Panc1 (cell line): Measurements from ENCODE around the gene MTOR. TPM values are rescaled to one million over a fixed set of nuclear protein-coding genes. Genes with fewer than 3 reads are reported as not detected.

Source experiments
- ATAC-seq: fragments of 200-7000 bp; cut with Tn5 transposase; 2 replicates; pipeline ENCODE4 v1.9.1; 2020; ENCODE audit warnings: mild to moderate bottlenecking, moderate library complexity
- BruUV-seq: library from RNA; stranded (reverse); fragments of 400-500 nt; replicated peaks from 2 replicates; lab custom pipeline; 2021; lab: Mats Ljungman, UMichigan
- CTCF ChIA-PET: fragments of 300-600 bp; sonication (Branson Sonifier 250); formaldehyde crosslinking; loops from one replicate; lab custom pipeline; 2022; ENCODE audit warnings: antibody characterized with exemption; lab: Charles Lee
- POLR2A ChIA-PET: fragments of 300-600 bp; sonication (Branson Sonifier 250); formaldehyde crosslinking; loops from one replicate; lab custom pipeline; 2022; ENCODE audit warnings: antibody characterized with exemption; lab: Charles Lee
- DNase-seq: peaks from one replicate; pipeline ENCODE4 v3.0.0-alpha.2; 2010; ENCODE audit warnings: low read depth, low spot score
- H3K27ac ChIP-seq: 2 replicates; pipeline ENCODE4 v1.5.1; 2011; ENCODE audit warnings: mild to moderate bottlenecking, low read length, inconsistent platforms
- H3K27me3 ChIP-seq: fragments of 200-500 bp; sonication (Bioruptor generic); 2 replicates; pipeline ENCODE4 v1.6.0; 2014; ENCODE audit warnings: low read length, inconsistent platforms; ENCODE audit not compliant: control insufficient read depth, insufficient read depth
- H3K36me3 ChIP-seq: fragments of 200-500 bp; sonication (Bioruptor generic); 2 replicates; pipeline ENCODE4 v1.5.1; 2014; ENCODE audit warnings: inconsistent platforms, mild to moderate bottlenecking, low read length, moderate library complexity; ENCODE audit not compliant: control insufficient read depth, insufficient read depth
- H3K4me1 ChIP-seq: 2 replicates; pipeline ENCODE4 v1.5.1; 2011; ENCODE audit warnings: inconsistent platforms, mild to moderate bottlenecking, low read length, moderate library complexity; ENCODE audit not compliant: control insufficient read depth, insufficient read depth
- H3K4me3 ChIP-seq, 2 experiments: 2 replicates each; pipeline ENCODE4 v1.5.1; 2011 to 2012; ENCODE audit warnings: low read depth in 2 of 2, low read length in 2 of 2, mild to moderate bottlenecking in 2 of 2, inconsistent platforms in 1 of 2, moderate library complexity in 1 of 2
- H3K9me3 ChIP-seq: fragments of 200-500 bp; sonication (Bioruptor generic); 2 replicates; pipeline ENCODE4 v1.5.1; 2014; ENCODE audit warnings: low read depth, mild to moderate bottlenecking, inconsistent platforms, low read length, moderate library complexity; ENCODE audit not compliant: control insufficient read depth, insufficient read depth
- POLR2AphosphoS5 ChIP-seq: IDR thresholded peaks from 2 replicates; pipeline ENCODE4 v1.6.1; 2012; ENCODE audit warnings: mild to moderate bottlenecking, low read depth, low read length, moderate library complexity
- SIN3A ChIP-seq: IDR thresholded peaks from 2 replicates; pipeline ENCODE4 v1.6.1; 2012; ENCODE audit warnings: low read depth, mild to moderate bottlenecking, low read length, moderate library complexity, borderline replicate concordance; ENCODE audit not compliant: insufficient read depth
- TCF7L2 ChIP-seq: IDR thresholded peaks from 2 replicates; pipeline ENCODE4 v1.6.1; 2011; ENCODE audit warnings: mild to moderate bottlenecking, low read depth, low read length, inconsistent platforms
- in situ Hi-C: cut with HindIII; loops from 2 replicates; pipeline ENCODE4 v1.10.0; 2016; ENCODE audit warnings: low sequenced_read_pairs, low pct_unique_long_range_greater_than_20kb
- intact Hi-C: fragments of 100-400 bp; cut with micrococcal nuclease; formaldehyde crosslinking; loops from one replicate; pipeline ENCODE4 v1.10.0; 2022; ENCODE audit not compliant: unreplicated experiment
- total RNA-seq: library from RNA; stranded (reverse); gene quantifications from one replicate; pipeline ENCODE4 v1.2.1, GENCODE V29; 2021; ENCODE audit not compliant: unreplicated experiment
- TF ChIP-seq, protein P1 (sequence below): fragments of 450-650 bp; IDR thresholded peaks from 2 replicates; pipeline ENCODE4 v1.5.1; 2017; ENCODE audit warnings: mild to moderate bottlenecking
- TF ChIP-seq, protein P2 (sequence below), 2 experiments: IDR thresholded peaks; 2 replicates each; pipeline ENCODE4 v1.6.1; 2011 to 2012; ENCODE audit warnings: low read depth in 2 of 2, control low read depth in 1 of 2, low read length in 1 of 2, mild to moderate bottlenecking in 1 of 2, moderate library complexity in 1 of 2; ENCODE audit not compliant: insufficient read depth in 1 of 2

Gene MTOR
- total RNA-seq, 1 experiment from 2014 or later = 71.2 TPM

DNA sequence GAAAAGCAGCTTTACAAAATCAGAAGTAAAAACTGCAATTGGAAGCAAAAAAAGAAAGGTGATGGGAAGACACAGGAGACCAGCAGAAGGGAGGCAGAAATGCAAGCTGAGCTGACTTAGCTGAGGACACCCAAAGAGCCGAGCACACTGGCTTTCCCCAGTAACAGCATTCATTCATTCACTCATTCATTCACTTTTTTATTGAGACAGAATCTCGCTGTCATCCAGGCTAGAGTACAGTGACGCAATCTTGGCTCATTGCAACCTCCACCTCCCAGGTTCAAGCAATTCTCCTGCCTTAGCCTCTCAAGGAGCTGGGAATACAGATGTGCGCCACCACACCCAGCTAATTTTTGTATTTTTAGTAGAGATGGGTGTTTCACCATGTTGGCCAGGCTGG is 65.0 kb downstream of the MTOR start:
- Histone ChIP-seq H3K36me3 (peaks cover 14% of the 10 kb centered on the region; the same call in 1 of the 2 replicates), H3K27ac (0 out of 2 replicates have a peak overlapping the region, but pooled peaks have one; percentile 3), H3K4me3 (no peak overlapping the region), H3K27me3 (no peaks in the 10 kb centered on the region), H3K4me1 (no peaks in the 10 kb centered on the region), H3K9me3 (no peaks in the 10 kb centered on the region)
- ChIA-PET CTCF (interaction anchor here (0.9 kb wide), 1 partner anchor 160 kb away, joined by 3 read pairs; no protein-coding TSS in a partner anchor), POLR2A (no interaction called here)
- ATAC-seq = no peak
- no peak for TF ChIP-seq TCF7L2
- TF ChIP-seq, protein P1, sequence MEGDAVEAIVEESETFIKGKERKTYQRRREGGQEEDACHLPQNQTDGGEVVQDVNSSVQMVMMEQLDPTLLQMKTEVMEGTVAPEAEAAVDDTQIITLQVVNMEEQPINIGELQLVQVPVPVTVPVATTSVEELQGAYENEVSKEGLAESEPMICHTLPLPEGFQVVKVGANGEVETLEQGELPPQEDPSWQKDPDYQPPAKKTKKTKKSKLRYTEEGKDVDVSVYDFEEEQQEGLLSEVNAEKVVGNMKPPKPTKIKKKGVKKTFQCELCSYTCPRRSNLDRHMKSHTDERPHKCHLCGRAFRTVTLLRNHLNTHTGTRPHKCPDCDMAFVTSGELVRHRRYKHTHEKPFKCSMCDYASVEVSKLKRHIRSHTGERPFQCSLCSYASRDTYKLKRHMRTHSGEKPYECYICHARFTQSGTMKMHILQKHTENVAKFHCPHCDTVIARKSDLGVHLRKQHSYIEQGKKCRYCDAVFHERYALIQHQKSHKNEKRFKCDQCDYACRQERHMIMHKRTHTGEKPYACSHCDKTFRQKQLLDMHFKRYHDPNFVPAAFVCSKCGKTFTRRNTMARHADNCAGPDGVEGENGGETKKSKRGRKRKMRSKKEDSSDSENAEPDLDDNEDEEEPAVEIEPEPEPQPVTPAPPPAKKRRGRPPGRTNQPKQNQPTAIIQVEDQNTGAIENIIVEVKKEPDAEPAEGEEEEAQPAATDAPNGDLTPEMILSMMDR = no peak
- TF ChIP-seq POLR2AphosphoS5 = no peak
- TF ChIP-seq, protein P2, sequence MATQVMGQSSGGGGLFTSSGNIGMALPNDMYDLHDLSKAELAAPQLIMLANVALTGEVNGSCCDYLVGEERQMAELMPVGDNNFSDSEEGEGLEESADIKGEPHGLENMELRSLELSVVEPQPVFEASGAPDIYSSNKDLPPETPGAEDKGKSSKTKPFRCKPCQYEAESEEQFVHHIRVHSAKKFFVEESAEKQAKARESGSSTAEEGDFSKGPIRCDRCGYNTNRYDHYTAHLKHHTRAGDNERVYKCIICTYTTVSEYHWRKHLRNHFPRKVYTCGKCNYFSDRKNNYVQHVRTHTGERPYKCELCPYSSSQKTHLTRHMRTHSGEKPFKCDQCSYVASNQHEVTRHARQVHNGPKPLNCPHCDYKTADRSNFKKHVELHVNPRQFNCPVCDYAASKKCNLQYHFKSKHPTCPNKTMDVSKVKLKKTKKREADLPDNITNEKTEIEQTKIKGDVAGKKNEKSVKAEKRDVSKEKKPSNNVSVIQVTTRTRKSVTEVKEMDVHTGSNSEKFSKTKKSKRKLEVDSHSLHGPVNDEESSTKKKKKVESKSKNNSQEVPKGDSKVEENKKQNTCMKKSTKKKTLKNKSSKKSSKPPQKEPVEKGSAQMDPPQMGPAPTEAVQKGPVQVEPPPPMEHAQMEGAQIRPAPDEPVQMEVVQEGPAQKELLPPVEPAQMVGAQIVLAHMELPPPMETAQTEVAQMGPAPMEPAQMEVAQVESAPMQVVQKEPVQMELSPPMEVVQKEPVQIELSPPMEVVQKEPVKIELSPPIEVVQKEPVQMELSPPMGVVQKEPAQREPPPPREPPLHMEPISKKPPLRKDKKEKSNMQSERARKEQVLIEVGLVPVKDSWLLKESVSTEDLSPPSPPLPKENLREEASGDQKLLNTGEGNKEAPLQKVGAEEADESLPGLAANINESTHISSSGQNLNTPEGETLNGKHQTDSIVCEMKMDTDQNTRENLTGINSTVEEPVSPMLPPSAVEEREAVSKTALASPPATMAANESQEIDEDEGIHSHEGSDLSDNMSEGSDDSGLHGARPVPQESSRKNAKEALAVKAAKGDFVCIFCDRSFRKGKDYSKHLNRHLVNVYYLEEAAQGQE (IDR thresholded peaks at IDR 0.05; ENCODE audit: insufficient read depth in 1 of 2, low read depth in 2 of 2, low read length in 1 of 2) = no peak
- TF ChIP-seq SIN3A = no peak
- intact Hi-C loops (no loop called here), in situ Hi-C loops (no loop called here)
- DNase-seq = no peak
- no TSS peak for BruUV-seq

DNA sequence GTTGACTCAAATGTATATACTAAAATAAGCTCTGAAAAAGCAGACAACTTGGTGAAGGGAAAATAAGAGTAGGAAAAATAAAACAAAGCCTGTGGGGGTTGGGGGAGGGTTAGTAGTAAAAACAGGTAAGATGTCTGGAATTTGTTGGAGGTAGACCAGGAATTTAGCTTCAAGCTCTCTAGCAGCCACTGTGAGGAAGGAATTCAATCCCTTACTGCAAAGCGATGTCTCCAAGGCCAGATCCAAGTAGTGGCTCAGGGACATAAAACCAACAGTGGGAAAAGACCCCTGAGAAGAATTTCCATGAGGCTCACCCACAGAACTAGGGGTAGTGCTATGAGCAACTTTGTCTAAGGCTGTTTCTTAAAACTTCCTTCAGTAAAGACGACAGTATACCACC is 65.4 kb downstream of the MTOR start:
- intact Hi-C loops = no loop called here
- Histone ChIP-seq H3K27ac (0 out of 2 replicates have a peak overlapping the region, but pooled peaks have one; percentile 3), H3K36me3 (peaks cover 14% of the 10 kb centered on the region; the same call in 1 of the 2 replicates), H3K9me3 (no peaks in the 10 kb centered on the region), H3K27me3 (no peaks in the 10 kb centered on the region), H3K4me3 (no peak overlapping the region), H3K4me1 (no peaks in the 10 kb centered on the region)
- no peak for ATAC-seq
- in situ Hi-C loops = no loop called here
- TF ChIP-seq POLR2AphosphoS5 (no peak), TCF7L2 (no peak), SIN3A (no peak)
- TF ChIP-seq, protein P2 (IDR thresholded peaks at IDR 0.05; ENCODE audit: insufficient read depth in 1 of 2, low read depth in 2 of 2, low read length in 1 of 2) = no peak
- TF ChIP-seq, protein P1 = no peak
- CTCF ChIA-PET = no interaction called here
- no peak for DNase-seq
- POLR2A ChIA-PET = no interaction called here
- BruUV-seq = no TSS peak
